ENCODE results near the gene CCDC91. TPM values are rescaled to one million over a fixed set of nuclear protein-coding genes. Genes with fewer than 3 reads are reported as not detected.

The CCDC91 gene
- total RNA-seq, 1 donor from 2014 or later: 46.3 TPM

- no peak for TF ChIP-seq CTCF (IDR thresholded peaks at IDR 0.05)
- no peak for ATAC-seq (ENCODE audit: low read depth)
These were observed 78.5 kb downstream of the CCDC91 start for GRCh38 chr12:28268608-28269229.

GRCh38 chr12:28269851-28270250, 79.6 kb downstream of the CCDC91 start:
- intact Hi-C loops (cut with micrococcal nuclease): no loop called here

More at GRCh38 chr12:28268608-28269229, 78.5 kb downstream of the CCDC91 start:
- H3K36me3 Mint-ChIP-seq (ENCODE audit: low read depth): peaks cover 40% of the 10 kb centered on the region
- H3K27me3 Mint-ChIP-seq: no peaks in the 10 kb centered on the region
- H3K27ac Mint-ChIP-seq: no peak overlapping the region
- no peak overlapping the region for H3K4me3 Mint-ChIP-seq
- ChIA-PET CTCF (no interaction called here), POLR2A (no interaction called here)
- H3K9me3 Mint-ChIP-seq: peaks cover 7% of the 10 kb centered on the region
- H3K4me1 Mint-ChIP-seq: no peaks in the 10 kb centered on the region
- DNase-seq: no peak
- intact Hi-C loops (cut with micrococcal nuclease): no loop called here

GRCh38 chr12:28278499-28278898, 88.2 kb downstream of the CCDC91 start:
- intact Hi-C loops (cut with micrococcal nuclease): no loop called here
- Mint-ChIP-seq H3K27me3 (no peaks in the 10 kb centered on the region), H3K9me3 (peaks cover 10% of the 10 kb centered on the region), H3K36me3 (ENCODE audit: low read depth) (peaks cover 43% of the 10 kb centered on the region), H3K27ac (no peak overlapping the region), H3K4me3 (no peak overlapping the region), H3K4me1 (no peaks in the 10 kb centered on the region)
- ChIA-PET POLR2A (no interaction called here), CTCF (no interaction called here)
- DNase-seq (no peak), ATAC-seq (ENCODE audit: low read depth) (no peak)
- TF ChIP-seq CTCF (IDR thresholded peaks at IDR 0.05): no peak

More at GRCh38 chr12:28269851-28270250, 79.6 kb downstream of the CCDC91 start:
- H3K4me1 Mint-ChIP-seq: no peaks in the 10 kb centered on the region
- ATAC-seq (ENCODE audit: low read depth): no peak
- no peak for TF ChIP-seq CTCF (IDR thresholded peaks at IDR 0.05)
- ChIA-PET CTCF (no interaction called here), POLR2A (no interaction called here)
- DNase-seq: no peak
- peaks cover 9% of the 10 kb centered on the region for H3K9me3 Mint-ChIP-seq
- no peak overlapping the region for H3K27ac Mint-ChIP-seq
- peaks cover 49% of the 10 kb centered on the region for H3K36me3 Mint-ChIP-seq (ENCODE audit: low read depth)
- no peak overlapping the region for H3K4me3 Mint-ChIP-seq
- H3K27me3 Mint-ChIP-seq: no peaks in the 10 kb centered on the region

- ATAC-seq (ENCODE audit: low read depth) (no peak), DNase-seq (no peak)
- H3K27ac Mint-ChIP-seq: no peak overlapping the region
- no peak for TF ChIP-seq CTCF (IDR thresholded peaks at IDR 0.05)
- CTCF ChIA-PET: no interaction called here
- H3K4me3 Mint-ChIP-seq: no peak overlapping the region
- no peaks in the 10 kb centered on the region for H3K27me3 Mint-ChIP-seq
- intact Hi-C loops (cut with micrococcal nuclease): no loop called here
- no peaks in the 10 kb centered on the region for H3K4me1 Mint-ChIP-seq
- H3K9me3 Mint-ChIP-seq: peaks cover 10% of the 10 kb centered on the region
- POLR2A ChIA-PET: no interaction called here
- peaks cover 45% of the 10 kb centered on the region for H3K36me3 Mint-ChIP-seq (ENCODE audit: low read depth)
These were observed 88.7 kb downstream of the CCDC91 start for GRCh38 chr12:28278960-28279359.

- Mint-ChIP-seq H3K4me1 (no peaks in the 10 kb centered on the region), H3K9me3 (peaks cover 33% of the 10 kb centered on the region), H3K36me3 (ENCODE audit: low read depth) (peaks cover 74% of the 10 kb centered on the region), H3K27me3 (no peaks in the 10 kb centered on the region), H3K27ac (no peak overlapping the region), H3K4me3 (no peak overlapping the region)
- POLR2A ChIA-PET: no interaction called here
- DNase-seq: no peak
- ATAC-seq (ENCODE audit: low read depth): no peak
- CTCF ChIA-PET: no interaction called here
- intact Hi-C loops (cut with micrococcal nuclease): no loop called here
- no peak for TF ChIP-seq CTCF (IDR thresholded peaks at IDR 0.05)
These were observed 96.1 kb downstream of the CCDC91 start for GRCh38 chr12:28286352-28286751.

Measured in activated B cell treated with CpG ODN at 0.5 μM for 24 hours (primary cell).